H1 (cell line): ENCODE results near the gene EML4. TPM values are rescaled to one million over a fixed set of nuclear protein-coding genes. Genes with fewer than 3 reads are reported as not detected.
A peak's percentile ranks its signal among the peaks of the same experiment; 100 is the strongest.

Experiments used
- CTCF ChIA-PET: fragments of 300-600 bp; sonication (Branson Sonifier 250); formaldehyde crosslinking; loops from one replicate; lab custom pipeline; 2021; ENCODE audit not compliant: partially characterized antibody; lab: Charles Lee
- POLR2A ChIA-PET: fragments of 300-600 bp; sonication (Branson Sonifier 250); formaldehyde crosslinking; loops from one replicate; lab custom pipeline; 2021; ENCODE audit warnings: inconsistent platforms; ENCODE audit not compliant: partially characterized antibody; lab: Charles Lee
- DNase-seq, 2 experiments: peaks; one replicate each; pipeline versions ENCODE4 v3.0.0 to v3.0.0-alpha.2; 2010 to 2022; ENCODE audit warnings: low spot score in 2 of 2, low read depth in 1 of 2, mixed read lengths in 1 of 2
- FAIRE-seq: peaks from 2 replicates; lab custom pipeline; 2011; peaks lifted over from hg19 to GRCh38; lab: Jason Lieb, UNC
- H2AFZ ChIP-seq: 2 replicates; pipeline ENCODE4 v1.8.1; 2012; ENCODE audit warnings: low read length, inconsistent platforms
- H2AK5ac ChIP-seq: 2 replicates; pipeline ENCODE4 v1.6.1; 2013; ENCODE audit warnings: low read depth, low read length
- H2BK120ac ChIP-seq: replicated peaks from 2 replicates; pipeline ENCODE3; 2013; ENCODE audit warnings: low read depth, low read length, inconsistent platforms
- H2BK12ac ChIP-seq: 2 replicates; pipeline ENCODE4 v1.6.1; 2013; ENCODE audit warnings: low read depth, low read length
- H2BK15ac ChIP-seq: 2 replicates; pipeline ENCODE4 v1.6.1; 2013; ENCODE audit warnings: low read length
- H2BK20ac ChIP-seq: 2 replicates; pipeline ENCODE4 v1.6.1; 2013; ENCODE audit warnings: low read length
- H2BK5ac ChIP-seq: 2 replicates; pipeline ENCODE4 v1.6.1; 2013; ENCODE audit warnings: low read depth, low read length
- H3K14ac ChIP-seq: 2 replicates; pipeline ENCODE4 v1.6.1; 2013; ENCODE audit warnings: inconsistent platforms; ENCODE audit not compliant: insufficient read length
- H3K18ac ChIP-seq: 2 replicates; pipeline ENCODE4 v1.6.1; 2013; ENCODE audit warnings: low read length; ENCODE audit errors: extremely low read depth
- H3K23ac ChIP-seq: 2 replicates; pipeline ENCODE4 v1.6.1; 2013; ENCODE audit warnings: inconsistent platforms; ENCODE audit not compliant: insufficient read length
- H3K23me2 ChIP-seq: 2 replicates; pipeline ENCODE4 v1.6.1; 2013; ENCODE audit warnings: low read depth, low read length
- H3K27ac ChIP-seq: 2 replicates; pipeline ENCODE4 v1.6.1; 2011; ENCODE audit warnings: low read depth, low read length, inconsistent platforms
- H3K27me3 ChIP-seq, 4 experiments: replicated peaks in 1 of 4; 1 replicate in 1 of 4; 2 replicates in 3 of 4; pipeline versions ENCODE4 v1.6.1 to v1.8.1; 2011 to 2013; ENCODE audit warnings: low read length in 3 of 4, mild to moderate bottlenecking in 3 of 4, inconsistent platforms in 2 of 4, mixed read lengths in 2 of 4, moderate library complexity in 1 of 4; ENCODE audit not compliant: control insufficient read depth in 3 of 4, insufficient read depth in 3 of 4; ENCODE audit errors: extremely low read depth in 1 of 4
- H3K36me3 ChIP-seq, 4 experiments: 2 replicates each; pipeline versions ENCODE4 v1.6.1 to v1.8.1; 2011 to 2013; ENCODE audit warnings: mild to moderate bottlenecking in 4 of 4, low read length in 3 of 4, moderate library complexity in 2 of 4, control low read depth in 1 of 4, inconsistent platforms in 1 of 4; ENCODE audit not compliant: insufficient read depth in 4 of 4, control insufficient read depth in 2 of 4
- H3K4ac ChIP-seq: replicated peaks from 2 replicates; pipeline ENCODE3; 2013; ENCODE audit warnings: low read length, low read depth, mixed read lengths, inconsistent platforms; ENCODE audit not compliant: insufficient read length
- H3K4me1 ChIP-seq, 4 experiments: replicated peaks in 1 of 4; 1 replicate in 1 of 4; 2 replicates in 3 of 4; pipeline versions ENCODE4 v1.6.1 to v1.8.1; 2011 to 2013; ENCODE audit warnings: low read length in 3 of 4, inconsistent platforms in 2 of 4, mixed read lengths in 1 of 4; ENCODE audit not compliant: insufficient read depth in 4 of 4, control insufficient read depth in 3 of 4
- H3K4me2 ChIP-seq, 2 experiments: 2 replicates each; pipeline versions ENCODE4 v1.6.1 to v1.8.1; 2011 to 2013; ENCODE audit warnings: low read depth in 2 of 2, low read length in 2 of 2, control low read depth in 1 of 2, inconsistent platforms in 1 of 2, mild to moderate bottlenecking in 1 of 2; ENCODE audit not compliant: insufficient read depth in 1 of 2
- H3K4me3 ChIP-seq, 4 experiments: fragments of 200-600, 300-600 bp in 1 of 4; sonication (generic), shearing (Covaris generic), sonication (Bioruptor Twin) in 1 of 4; 2 replicates each; pipeline versions ENCODE4 v1.5.1 to v1.8.1; 2011 to 2016; ENCODE audit warnings: low read length in 4 of 4, low read depth in 3 of 4, control low read depth in 2 of 4, inconsistent platforms in 2 of 4, mild to moderate bottlenecking in 2 of 4, mixed read lengths in 1 of 4, moderate library complexity in 1 of 4; ENCODE audit not compliant: insufficient read depth in 2 of 4; ENCODE audit errors: extremely low read depth in 1 of 4
- H3K56ac ChIP-seq: replicated peaks from 2 replicates; pipeline ENCODE3; 2013; ENCODE audit warnings: low read depth, mild to moderate bottlenecking, mixed read lengths, low read length, inconsistent platforms; ENCODE audit not compliant: insufficient read length
- H3K79me1 ChIP-seq: 2 replicates; pipeline ENCODE4 v1.6.1; 2013; ENCODE audit warnings: low read depth, low read length, control low read depth
- H3K79me2 ChIP-seq, 2 experiments: 2 replicates each; pipeline versions ENCODE4 v1.6.1 to v1.8.1; 2012 to 2013; ENCODE audit warnings: low read length in 2 of 2, mild to moderate bottlenecking in 2 of 2, inconsistent platforms in 1 of 2; ENCODE audit not compliant: insufficient read depth in 2 of 2, control insufficient read depth in 1 of 2
- H3K9ac ChIP-seq, 4 experiments: replicated peaks in 1 of 4; 1 replicate in 1 of 4; 2 replicates in 3 of 4; pipeline versions ENCODE4 v1.6.1 to v1.8.1; 2011 to 2013; ENCODE audit warnings: low read depth in 3 of 4, low read length in 3 of 4, control low read depth in 2 of 4, mild to moderate bottlenecking in 2 of 4, moderate library complexity in 2 of 4, inconsistent platforms in 1 of 4; ENCODE audit errors: extremely low read depth in 1 of 4
- H3K9me3 ChIP-seq, 2 experiments: 2 replicates each; pipeline versions ENCODE4 v1.6.1 to v1.8.1; 2012 to 2013; ENCODE audit warnings: mild to moderate bottlenecking in 2 of 2, moderate library complexity in 2 of 2, control low read depth in 1 of 2, inconsistent platforms in 1 of 2, low read depth in 1 of 2, low read length in 1 of 2, mixed read lengths in 1 of 2; ENCODE audit not compliant: insufficient read depth in 2 of 2
- H4K20me1 ChIP-seq, 2 experiments: replicated peaks in 1 of 2; 2 replicates each; pipeline versions ENCODE3 to v1.8.1; 2011 to 2013; ENCODE audit warnings: inconsistent platforms in 2 of 2, low read length in 2 of 2, mild to moderate bottlenecking in 1 of 2; ENCODE audit not compliant: insufficient read depth in 2 of 2, control insufficient read depth in 1 of 2
- H4K5ac ChIP-seq: 2 replicates; pipeline ENCODE4 v1.6.1; 2013; ENCODE audit warnings: low read length, low read depth, mixed read lengths, inconsistent platforms; ENCODE audit not compliant: insufficient read length
- H4K8ac ChIP-seq: 2 replicates; pipeline ENCODE4 v1.8.0; 2013; ENCODE audit warnings: mild to moderate bottlenecking, moderate library complexity, low read length, inconsistent platforms; ENCODE audit not compliant: insufficient read depth; ENCODE audit errors: extremely low read depth
- H4K91ac ChIP-seq: replicated peaks from 2 replicates; pipeline ENCODE3; 2013; ENCODE audit warnings: low read length, mixed read lengths, inconsistent platforms; ENCODE audit not compliant: insufficient read length
- CHD1 ChIP-seq: IDR thresholded peaks from 2 replicates; pipeline ENCODE4 v1.6.1; 2012; ENCODE audit warnings: low read depth, low read length, improper control_type of control experiment
- CHD2 ChIP-seq: IDR thresholded peaks from 2 replicates; pipeline ENCODE4 v1.6.1; 2012; ENCODE audit warnings: low read length, improper control_type of control experiment
- CTCF ChIP-seq, 3 experiments: IDR thresholded peaks; 1 replicate in 2 of 3; 2 replicates in 1 of 3; pipeline versions ENCODE4 v1.5.1 to v1.6.1; 2011; ENCODE audit warnings: low read length in 3 of 3, mild to moderate bottlenecking in 3 of 3, inconsistent platforms in 2 of 3, low read depth in 1 of 3, moderate library complexity in 1 of 3; ENCODE audit not compliant: insufficient read depth in 1 of 3; ENCODE audit errors: control extremely low read depth in 1 of 3
- EP300 ChIP-seq, 2 experiments: IDR thresholded peaks; 1 replicate in 1 of 2; 2 replicates in 1 of 2; pipeline ENCODE4 v1.6.1; 2011 to 2012; ENCODE audit warnings: low read depth in 2 of 2, low read length in 2 of 2, mild to moderate bottlenecking in 2 of 2, borderline replicate concordance in 1 of 2, inconsistent platforms in 1 of 2, moderate library complexity in 1 of 2
- EZH2 ChIP-seq: fragments of 200-600 bp; sonication (generic); IDR thresholded peaks from 2 replicates; pipeline ENCODE4 v1.7.1; 2012; ENCODE audit warnings: low read depth, mild to moderate bottlenecking, moderate library complexity, low read length, inconsistent platforms; ENCODE audit not compliant: severe bottlenecking
- KDM1A ChIP-seq: fragments of 200-600, 300-600 bp; sonication (generic); IDR thresholded peaks from 2 replicates; pipeline ENCODE4 v1.7.1; 2016; ENCODE audit warnings: mild to moderate bottlenecking, low read length, borderline replicate concordance
- KDM4A ChIP-seq: IDR thresholded peaks from one replicate; pipeline ENCODE4 v1.7.1; 2012; ENCODE audit warnings: low read depth, mild to moderate bottlenecking, moderate library complexity, low read length, inconsistent platforms; ENCODE audit not compliant: severe bottlenecking
- MAFK ChIP-seq: IDR thresholded peaks from 2 replicates; pipeline ENCODE4 v1.6.1; 2012; ENCODE audit warnings: low read depth, mild to moderate bottlenecking, improper control_type of control experiment, low read length
- RXRA ChIP-seq: IDR thresholded peaks from 2 replicates; pipeline ENCODE4 v1.6.1; 2011; ENCODE audit warnings: low read depth, mild to moderate bottlenecking, low read length, moderate library complexity; ENCODE audit not compliant: insufficient read depth
- SP4 ChIP-seq: IDR thresholded peaks from 2 replicates; pipeline ENCODE4 v1.6.1; 2012; ENCODE audit warnings: low read length, inconsistent platforms
- TBP ChIP-seq: IDR thresholded peaks from 2 replicates; pipeline ENCODE4 v1.6.1; 2011; ENCODE audit warnings: low read depth, low read length, improper control_type of control experiment
- TEAD4 ChIP-seq: IDR thresholded peaks from 2 replicates; pipeline ENCODE4 v1.6.1; 2012; ENCODE audit warnings: low read depth, low read length, inconsistent platforms, mixed read lengths
- WGBS, 2 experiments: shearing (Covaris generic) in 1 of 2; methylation state at CpG; one replicate each; pipeline versions ENCODE4 v1.1.6 to v1.1.7; 2013 to 2015; ENCODE audit warnings: low lambda C conversion rate in 2 of 2, mixed read lengths in 2 of 2, inconsistent platforms in 1 of 2, low coverage in 1 of 2, missing lambda C conversion rate in 1 of 2; ENCODE audit not compliant: insufficient replicate concordance in 2 of 2, insufficient coverage in 1 of 2, insufficient read length in 1 of 2; ENCODE audit errors: extremely low coverage in 1 of 2, missing lambda C conversion rate in 1 of 2; 5-methylcytosine and 5-hydroxymethylcytosine counted together
- polyA plus RNA-seq, 7 experiments: library from polyadenylated mRNA; depleted of rRNA in 3 of 7; stranded (reverse) in 5 of 7; unstranded in 2 of 7; fragments of >200 nt in 5 of 7; fragments of 200-250 nt in 2 of 7; gene quantifications; 1 replicate in 5 of 7; 2 replicates in 1 of 7; 4 replicates in 1 of 7; pipeline versions ENCODE4 v1.2.1 to v1.2.3, GENCODE V29; 2011 to 2013; ENCODE audit warnings: missing spikeins in 2 of 7, mixed read lengths in 2 of 7
- total RNA-seq: library from RNA; stranded (reverse); fragmentation: NEBNext Ultra II Directional; extraction: Animal tissue kit (Norgen Biotek cat#: 25700); gene quantifications from 2 replicates; pipeline ENCODE4 v1.2.1, GENCODE V29; 2021

EML4 gene
- total and polyA plus RNA-seq, 2 of the 8 experiments (the other 6 are each of a cell fraction or from before 2014, with no cell fraction given) = 50.1 to 104 TPM

DNA sequence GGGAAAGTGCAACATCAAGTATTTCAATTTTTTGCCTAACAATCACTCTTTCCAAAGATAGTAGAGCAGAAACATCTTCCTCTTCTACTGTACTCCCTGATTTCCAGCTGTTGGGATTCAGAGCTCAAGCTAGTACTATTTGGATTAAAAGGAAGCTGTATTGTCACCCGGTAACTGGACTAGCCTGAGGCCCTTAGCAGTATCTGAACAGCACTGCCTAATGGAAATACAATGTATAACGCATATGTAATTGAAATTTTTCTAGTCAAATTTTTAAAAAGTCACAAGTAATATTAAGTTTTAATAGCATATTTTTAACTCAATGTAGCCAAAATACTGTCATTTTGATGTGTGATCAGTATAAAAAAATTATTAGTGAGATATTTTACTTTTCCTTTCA, 105.7 kb downstream of the EML4 start:
- no peak overlapping the region for H3K4me2 ChIP-seq
- no peak overlapping the region for H2BK120ac ChIP-seq
- no peak overlapping the region for H3K14ac ChIP-seq
- H2BK5ac ChIP-seq = no peak overlapping the region
- H3K23me2 ChIP-seq = no peaks in the 10 kb centered on the region
- no peak overlapping the region for H4K5ac ChIP-seq
- no peak overlapping the region for H2BK12ac ChIP-seq
- FAIRE-seq = peak; percentile 19
- DNase-seq = no peak
- H3K9ac ChIP-seq = no peak overlapping the region
- no peak overlapping the region for H3K4me3 ChIP-seq
- no peak overlapping the region for H2AFZ ChIP-seq
- no peak overlapping the region for H3K56ac ChIP-seq
- no peaks in the 10 kb centered on the region for H3K27me3 ChIP-seq
- ChIA-PET POLR2A (no interaction called here), CTCF (interaction anchor here (1.2 kb wide), 1 partner anchor 11 kb away, joined by 3 read pairs; no protein-coding TSS in a partner anchor)
- no peak overlapping the region for H4K8ac ChIP-seq
- no peaks in the 10 kb centered on the region for H3K79me2 ChIP-seq
- WGBS, 2 experiments = 95% methylated on average over 2 of the region's 2 CpGs; no CpG with 5 or more reads in 1 of the 2 experiments
- no peaks in the 10 kb centered on the region for H3K4me1 ChIP-seq
- no peaks in the 10 kb centered on the region; the same call in 1 of the 2 replicates for H3K79me1 ChIP-seq
- peaks cover 0 to 4% (median 0%) of the 10 kb centered on the region in 4 experiments; a peak in 2 of 8 replicates for H3K36me3 ChIP-seq
- no peak overlapping the region for H2AK5ac ChIP-seq
- no peak overlapping the region for H3K18ac ChIP-seq
- H3K9me3 ChIP-seq = no peaks in the 10 kb centered on the region
- no peak overlapping the region for H2BK15ac ChIP-seq
- H3K27ac ChIP-seq = no peak overlapping the region
- no peak overlapping the region for H2BK20ac ChIP-seq
- no peak overlapping the region for H3K23ac ChIP-seq
- H4K91ac ChIP-seq = no peak overlapping the region
- H4K20me1 ChIP-seq = no peaks in the 10 kb centered on the region
- H3K4ac ChIP-seq = no peak overlapping the region
- TF ChIP-seq CTCF (IDR thresholded peaks at IDR 0.05; ENCODE audit: control extremely low read depth in 1 of 3, insufficient read depth in 1 of 3, low read depth in 1 of 3, low read length in 3 of 3) (no peak), SP4 (no peak), TEAD4 (no peak), CHD1 (no peak), CHD2 (no peak), EP300 (IDR thresholded peaks at IDR 0.05; ENCODE audit: borderline replicate concordance in 1 of 2, low read depth in 2 of 2, low read length in 2 of 2) (no peak), MAFK (no peak), KDM4A (no peak), EZH2 (no peak), KDM1A (no peak), TBP (no peak), RXRA (no peak)
